K562 (cell line): ENCODE measurements around the gene CD46. TPM values are rescaled to one million over a fixed set of nuclear protein-coding genes. Genes with fewer than 3 reads are reported as not detected.
A peak's percentile ranks its signal among the peaks of the same experiment; 100 is the strongest.

ENCODE experiments used
- CBFA2T2 ChIP-seq: fragments of 450-650 bp; conservative IDR thresholded peaks from 2 replicates; pipeline ENCODE4 v1.6.1; 2017; ENCODE audit warnings: mild to moderate bottlenecking
- E4F1 ChIP-seq: fragments of 250-450 bp; sonication (Bioruptor Pico); IDR thresholded peaks from 2 replicates; pipeline ENCODE4 v1.5.0; 2021; ENCODE audit warnings: mild to moderate bottlenecking, borderline replicate concordance
- MTA2 ChIP-seq: fragments of 450-650 bp; IDR thresholded peaks from 2 replicates; pipeline ENCODE4 v1.6.1; 2016; ENCODE audit warnings: low read depth
- POLR2A ChIP-seq: fragments of 450-650 bp; conservative IDR thresholded peaks from 2 replicates; pipeline ENCODE4 v1.6.1; 2016
- SMARCA4 ChIP-seq: fragments of 450-650 bp; IDR thresholded peaks from 2 replicates; pipeline ENCODE4 v1.6.1; 2016
- SMARCE1 ChIP-seq: fragments of 450-650 bp; IDR thresholded peaks from 2 replicates; pipeline ENCODE4 v1.7.1; 2016; ENCODE audit warnings: mild to moderate bottlenecking
- SOX6 ChIP-seq: fragments of 450-650 bp; IDR thresholded peaks from 2 replicates; pipeline ENCODE4 v1.6.1; 2014; ENCODE audit warnings: mild to moderate bottlenecking
- ZBED1 ChIP-seq: IDR thresholded peaks from 2 replicates; pipeline ENCODE4 v1.6.1; 2014
- ZBTB40 ChIP-seq, 2 experiments: fragments of 450-650 bp in 1 of 2; sonication (generic) in 1 of 2; formaldehyde crosslinking in 1 of 2; IDR thresholded peaks; 2 replicates each; pipeline versions ENCODE4 v1.7.1 to v1.9.0; 2016 to 2022; ENCODE audit warnings: inconsistent platforms in 1 of 2, mild to moderate bottlenecking in 1 of 2, missing genetic modification reagents in 1 of 2
- ZKSCAN1 ChIP-seq: fragments of 150-350 bp; IDR thresholded peaks from 2 replicates; pipeline ENCODE4 v1.6.1; 2016; ENCODE audit warnings: low read depth, low read length
- ZNF639 ChIP-seq, 2 experiments: fragments of 200-800 bp in 1 of 2; sonication (Bioruptor generic) in 1 of 2; sonication (generic) in 1 of 2; formaldehyde crosslinking in 1 of 2; IDR thresholded peaks in 1 of 2; conservative IDR thresholded peaks in 1 of 2; 2 replicates each; pipeline versions ENCODE4 v1.5.0 to v1.6.1; 2016 to 2020; ENCODE audit warnings: missing compliant biosample characterization in 1 of 2, missing genetic modification characterization in 1 of 2, missing genetic modification reagents in 1 of 2
- ZNF668 ChIP-seq: fragments of 250-450 bp; sonication (Bioruptor Pico); IDR thresholded peaks from 2 replicates; pipeline ENCODE4 v1.8.0; 2022; ENCODE audit warnings: mild to moderate bottlenecking, inconsistent platforms
- ZNF766 ChIP-seq: fragments of 200-800 bp; sonication (Bioruptor generic); conservative IDR thresholded peaks from 2 replicates; pipeline ENCODE4 v1.6.1; 2016; ENCODE audit warnings: missing genetic modification characterization, missing compliant biosample characterization
- polyA plus RNA-seq, 8 experiments: library from polyadenylated mRNA; depleted of rRNA in 4 of 8; stranded (reverse) in 5 of 8; unstranded in 3 of 8; fragments of >200 nt; fragmentation: Nextera tagmentation in 2 of 8; fragmentation: Illumina TruSeq in 1 of 8; extraction: Ambion mirVana in 2 of 8; extraction: Trizol in 1 of 8; gene quantifications; 2 replicates each; pipeline versions ENCODE4 v1.2.1 to v1.2.3, GENCODE V29; 2011 to 2014; ENCODE audit warnings: inconsistent platforms in 1 of 8, missing spikeins in 1 of 8
- total RNA-seq, 7 experiments: library from RNA; depleted of rRNA in 6 of 7; stranded (reverse); fragments of >200 nt in 6 of 7; fragmentation: Illumina TruSeq in 2 of 7; extraction: Trizol in 2 of 7; gene quantifications; 2 replicates each; pipeline versions ENCODE4 v1.2.1 to v1.2.3, GENCODE V29; 2011 to 2021; ENCODE audit warnings: low replicate concordance in 1 of 7

CD46 gene
- total and polyA plus RNA-seq, 9 of the 15 experiments (the other 6 are each of a cell fraction or from before 2014, with no cell fraction given) = 87.9 to 374 (median 156) TPM

GRCh38 chr1:207805841-207806421, 54.1 kb downstream of the CD46 start (continued):
- TF ChIP-seq ZBTB40 (IDR thresholded peaks at IDR 0.05) = 0 out of 2 replicates have a peak, but pooled peaks have one; percentile 37
- no peak for TF ChIP-seq ZBTB40 (CRISPR knock-in tag; IDR thresholded peaks at IDR 0.05)
- TF ChIP-seq E4F1 (CRISPR knock-in tag) = no peak
- TF ChIP-seq ZNF766 (CRISPR knock-in tag) = peak; percentile 80
- TF ChIP-seq SMARCE1 = peak; percentile 68; the same call in 1 of the 2 replicates
- peak; percentile 39; the same call in 1 of the 2 replicates for TF ChIP-seq SOX6
- TF ChIP-seq POLR2A = no peak
- 0 out of 2 replicates have a peak, but pooled peaks have one; percentile 49 for TF ChIP-seq ZNF668 (CRISPR knock-in tag)
- peak in 1 of 2 experiments; percentile 72; a peak in 2 of 4 replicates for TF ChIP-seq ZNF639 (CRISPR knock-in tag; conservative IDR thresholded peaks at IDR 0.05 in 1 of 2, IDR thresholded peaks at IDR 0.05 in 1 of 2)
- TF ChIP-seq ZKSCAN1 = peak; percentile 63; the same call in 1 of the 2 replicates
- peak; percentile 87 for TF ChIP-seq SMARCA4
- peak; percentile 56 for TF ChIP-seq CBFA2T2
- peak; percentile 43; the same call in 1 of the 2 replicates for TF ChIP-seq MTA2
- no peak for TF ChIP-seq ZBED1
